Activated gamma-delta T cell (primary cell): Measurements from ENCODE around the gene CDCA4.
"Not testable (repeated sequence)": the region's sequence is repeated elsewhere in the genome, so short reads cannot be mapped to it uniquely, and the experiment has no call there.

Experiments used
- DNase-seq: peaks from one replicate; lab custom pipeline; 2025; lab: John Stamatoyannopoulos, UW
- total RNA-seq, 2 donors: gene quantifications; one replicate each; lab custom pipeline; 2026; lab: John Stamatoyannopoulos, UW

CDCA4 gene
- total RNA-seq = 21.9 to 40.0 reads per million in 2 donors

- peak; percentile 99 for DNase-seq
Observed at GRCh38 chr14:105020815-105021655, at the start of gene CDCA4. Gene CDCA4 (minus strand): TSS chr14:105021083. CDS start chr14:105011929, 9,154 bp downstream.

DNA sequence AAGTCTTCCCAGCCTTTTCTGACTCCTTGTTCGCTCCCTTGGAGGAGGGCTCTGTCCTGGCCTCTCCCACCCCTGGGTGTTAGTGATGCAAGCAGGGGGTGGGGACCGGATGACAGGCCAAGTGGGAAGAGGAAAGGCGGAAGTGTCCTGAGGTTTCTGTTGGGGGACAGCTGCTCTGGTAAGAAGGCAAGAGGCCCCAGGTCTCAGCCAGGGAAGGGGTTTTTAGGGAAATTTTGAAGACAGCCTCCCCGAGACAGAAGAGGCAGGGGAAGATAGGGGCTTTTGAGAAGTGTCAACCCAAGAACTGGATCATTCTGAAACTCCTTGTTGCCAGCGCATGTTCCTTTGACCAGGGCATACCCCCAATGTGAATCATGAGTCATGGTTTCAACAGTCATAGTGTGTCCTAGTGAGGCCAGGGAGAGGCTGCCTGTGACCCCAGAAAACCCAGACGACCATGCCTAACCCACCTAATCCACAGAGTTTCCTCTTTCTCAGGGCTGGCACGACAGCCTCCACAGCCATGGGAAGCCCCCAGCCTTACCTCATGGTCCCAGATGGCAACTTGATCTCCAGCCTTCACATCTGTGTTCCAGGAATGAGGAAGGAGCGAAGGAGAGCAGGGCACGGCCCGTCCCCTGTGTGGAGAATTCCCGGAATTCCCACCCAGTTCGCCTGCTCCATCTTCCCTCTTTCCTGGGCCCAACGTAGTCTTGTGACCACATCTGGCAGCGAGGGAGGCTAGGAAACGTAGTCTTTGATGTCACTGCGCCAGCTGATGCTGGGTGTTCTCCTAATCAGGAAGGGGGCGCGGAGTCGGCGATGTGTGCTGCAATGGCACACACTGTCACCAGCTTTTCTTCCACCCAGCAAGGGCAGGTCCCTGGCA is 49.2 kb upstream of the CDCA4 start:
- DNase-seq = no peak

DNA sequence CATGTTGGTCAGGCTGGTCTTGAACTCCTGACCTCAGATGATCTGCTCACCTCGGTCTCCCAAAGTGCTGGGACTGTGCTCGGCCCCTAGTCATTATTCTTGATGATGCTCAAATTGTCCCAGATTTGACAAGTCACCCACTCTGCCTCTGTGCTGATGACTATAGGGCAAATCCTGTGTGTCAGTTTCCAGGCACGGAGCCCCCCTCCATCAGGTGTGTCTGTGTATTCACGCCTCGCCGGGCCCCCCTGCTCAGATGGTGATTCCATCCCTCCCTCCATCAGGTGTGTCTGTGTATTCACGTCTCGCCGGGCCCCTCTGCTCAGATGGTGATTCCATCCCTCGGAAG is 48.6 kb upstream of the CDCA4 start:
- no peak for DNase-seq

DNA sequence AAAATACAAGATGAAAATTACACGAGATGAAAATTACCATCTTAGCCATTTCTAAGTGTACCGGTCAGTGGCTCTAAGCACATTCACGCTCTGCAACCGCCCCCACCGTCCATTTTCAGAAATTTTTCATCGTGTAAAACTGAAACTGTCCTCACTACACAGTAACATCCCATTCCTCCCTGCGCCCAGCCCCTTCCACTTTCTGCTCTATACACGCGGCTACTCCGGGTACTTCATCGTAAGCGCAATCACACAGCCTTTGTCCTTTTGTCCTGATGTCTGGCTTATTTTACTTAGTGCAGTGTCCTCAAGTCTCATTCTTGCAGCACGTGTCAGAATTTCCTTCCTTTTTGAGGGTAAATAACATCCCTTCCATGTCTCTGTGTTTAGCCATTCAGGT is 47.9 kb upstream of the CDCA4 start:
- no peak for DNase-seq

- DNase-seq = no peak
Observed at GRCh38 chr14:105067969-105068301, 47.1 kb upstream of the CDCA4 start.

- DNase-seq = no peak
Observed at GRCh38 chr14:105067140-105067968, 46.5 kb upstream of the CDCA4 start.

GRCh38 chr14:105066240-105067071 is 45.6 kb upstream of the CDCA4 start:
- no peak for DNase-seq

DNA sequence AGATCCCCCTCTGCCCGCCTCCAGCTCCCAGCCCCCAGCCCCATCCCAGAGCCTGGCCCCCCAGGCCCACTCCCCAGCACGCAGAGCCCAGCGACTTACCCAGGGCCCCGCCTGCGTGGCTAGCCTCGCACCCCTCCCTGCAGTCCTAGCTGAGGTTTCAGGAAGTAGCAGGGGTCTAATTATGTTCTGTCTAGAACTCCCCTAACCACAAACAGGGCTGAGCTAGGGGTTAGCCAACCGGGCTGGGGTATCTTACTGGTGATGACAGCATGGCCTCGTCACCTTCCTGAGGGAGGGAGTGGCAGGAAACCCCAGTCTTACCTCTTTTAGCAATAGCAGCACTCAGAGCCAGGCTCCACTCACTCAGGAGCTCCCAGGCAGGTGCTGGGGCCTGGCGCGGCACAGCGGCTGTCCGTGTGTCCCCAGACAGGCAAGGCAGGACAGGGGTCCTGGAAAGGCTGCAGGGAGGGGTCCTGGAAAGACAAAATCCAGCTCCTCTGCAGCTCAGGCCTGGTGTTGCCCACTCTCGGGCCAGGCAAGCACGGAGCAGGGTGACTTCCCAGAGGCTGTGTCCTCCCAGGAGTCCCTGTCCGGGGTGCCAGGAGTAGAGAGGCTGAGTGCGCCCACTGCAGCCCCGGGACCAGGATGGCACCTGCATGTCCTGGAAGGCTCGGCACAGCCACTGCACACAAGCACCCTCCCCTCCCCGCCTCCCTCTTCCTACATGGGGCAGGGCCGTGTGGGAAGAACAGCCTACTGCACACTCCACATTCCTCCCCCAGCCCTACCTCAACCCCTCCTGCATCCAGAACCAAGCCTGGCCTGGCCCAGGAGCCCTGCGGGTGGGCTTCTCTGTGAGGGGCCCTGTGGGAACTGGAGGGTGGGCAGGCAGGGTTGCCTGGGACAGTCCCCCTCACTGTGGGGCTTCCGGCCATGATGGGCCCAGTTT is 44.7 kb upstream of the CDCA4 start, which contains the start of gene GPR132:
Gene GPR132, minus strand, starts transcription at position 151 of the 949 bp plus-strand sequence. CDS start 10,010 bp downstream, outside the sequence.
- peak; percentile 58 for DNase-seq

- no peak for DNase-seq
Observed at GRCh38 chr14:105064721-105065143, 43.8 kb upstream of the CDCA4 start.

DNA sequence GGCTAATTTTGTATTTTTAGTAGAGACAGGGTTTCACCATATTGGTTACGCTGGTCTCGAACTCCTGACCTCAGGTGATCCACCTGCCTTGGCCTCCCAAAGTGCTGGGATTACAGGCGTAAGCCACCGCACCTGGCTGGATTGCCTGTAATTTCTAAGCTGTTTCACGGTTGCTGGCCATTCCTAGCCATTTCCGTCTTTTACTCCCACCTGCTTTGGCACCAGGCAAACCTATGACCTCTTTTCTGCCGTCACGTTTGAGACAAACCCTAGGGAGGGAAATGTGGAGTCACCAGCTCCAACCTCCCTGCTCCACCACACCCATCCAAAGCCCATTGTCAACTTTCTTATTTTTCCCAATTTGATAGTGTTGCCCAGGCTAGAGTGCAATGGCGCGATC is 43.1 kb upstream of the CDCA4 start:
- DNase-seq = no peak

DNA sequence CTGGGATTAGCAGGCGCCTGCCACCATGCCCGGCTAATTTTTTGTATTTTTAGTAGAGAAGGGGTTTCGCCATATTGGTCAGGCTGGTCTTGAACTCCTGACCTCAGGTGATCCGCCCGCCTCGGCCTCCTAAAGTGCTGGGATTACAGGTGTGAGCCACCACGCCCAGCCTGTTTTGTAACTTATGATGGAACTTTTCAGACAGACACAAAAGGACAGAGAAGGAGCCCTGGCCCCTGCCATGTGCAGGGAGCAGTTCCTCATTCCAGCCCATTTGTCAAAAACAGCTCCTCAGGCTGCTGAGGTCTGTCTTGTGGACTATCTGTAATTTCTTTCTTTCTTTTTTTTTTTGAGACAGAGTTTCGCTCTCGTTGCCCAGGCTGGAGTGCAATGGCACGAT is 42.6 kb upstream of the CDCA4 start:
- not testable (repeated sequence) for DNase-seq

- DNase-seq = no peak
Observed at GRCh38 chr14:105063056-105063455, 42.2 kb upstream of the CDCA4 start.

DNA sequence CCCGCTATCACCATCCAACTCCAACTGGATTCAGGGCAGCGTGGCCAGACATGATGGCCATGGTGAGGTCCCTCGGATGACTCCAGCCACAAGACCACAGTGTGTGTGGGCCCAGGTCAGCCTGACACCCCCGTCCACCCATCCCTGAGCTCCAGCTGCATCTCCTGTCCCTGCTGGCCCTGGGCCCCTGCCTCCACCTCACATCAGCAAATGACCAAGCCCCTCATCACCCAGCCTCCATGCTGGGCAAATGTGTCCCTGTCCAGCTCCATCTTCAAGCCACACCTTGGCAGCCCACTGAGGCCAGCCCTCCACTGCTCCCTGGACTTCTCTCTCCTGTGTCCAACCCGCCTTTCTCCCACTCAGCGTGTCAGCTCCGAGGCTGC is 41.2 kb upstream of the CDCA4 start:
- DNase-seq = no peak

DNA sequence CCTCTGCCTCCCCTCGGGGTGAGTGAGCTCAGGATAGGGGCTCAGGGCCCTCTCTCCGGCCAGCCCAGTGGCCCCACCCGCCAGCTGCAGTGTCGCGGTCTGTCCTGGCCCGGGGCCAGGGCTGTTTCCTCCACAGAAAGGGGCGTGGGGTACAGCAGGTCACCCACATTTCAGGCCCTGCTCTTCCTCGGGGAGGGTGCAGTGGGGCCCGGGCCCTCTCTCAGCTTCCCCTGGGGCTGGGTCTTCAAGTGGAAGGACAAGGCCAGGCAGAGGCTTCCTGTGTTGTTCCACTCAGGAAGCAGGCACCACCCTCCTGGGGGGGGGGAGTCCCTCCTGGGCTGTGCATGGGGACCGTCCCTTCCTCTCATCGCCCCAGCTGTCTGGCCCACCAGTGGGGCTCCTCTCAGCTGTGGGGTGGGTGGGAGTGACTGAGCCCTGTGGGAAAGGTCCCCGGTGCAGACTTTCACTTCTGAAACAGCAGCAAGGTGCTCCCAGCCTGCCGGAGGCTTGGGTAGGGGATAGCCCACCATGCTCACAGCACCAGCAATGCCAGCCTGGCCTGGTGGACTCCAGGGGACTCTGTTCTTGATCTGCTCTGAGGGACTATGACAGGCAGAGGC is 40.7 kb upstream of the CDCA4 start:
- DNase-seq = peak; percentile 39

GRCh38 chr14:105060751-105061427 is 40.0 kb upstream of the CDCA4 start:
- DNase-seq = peak; percentile 34

DNA sequence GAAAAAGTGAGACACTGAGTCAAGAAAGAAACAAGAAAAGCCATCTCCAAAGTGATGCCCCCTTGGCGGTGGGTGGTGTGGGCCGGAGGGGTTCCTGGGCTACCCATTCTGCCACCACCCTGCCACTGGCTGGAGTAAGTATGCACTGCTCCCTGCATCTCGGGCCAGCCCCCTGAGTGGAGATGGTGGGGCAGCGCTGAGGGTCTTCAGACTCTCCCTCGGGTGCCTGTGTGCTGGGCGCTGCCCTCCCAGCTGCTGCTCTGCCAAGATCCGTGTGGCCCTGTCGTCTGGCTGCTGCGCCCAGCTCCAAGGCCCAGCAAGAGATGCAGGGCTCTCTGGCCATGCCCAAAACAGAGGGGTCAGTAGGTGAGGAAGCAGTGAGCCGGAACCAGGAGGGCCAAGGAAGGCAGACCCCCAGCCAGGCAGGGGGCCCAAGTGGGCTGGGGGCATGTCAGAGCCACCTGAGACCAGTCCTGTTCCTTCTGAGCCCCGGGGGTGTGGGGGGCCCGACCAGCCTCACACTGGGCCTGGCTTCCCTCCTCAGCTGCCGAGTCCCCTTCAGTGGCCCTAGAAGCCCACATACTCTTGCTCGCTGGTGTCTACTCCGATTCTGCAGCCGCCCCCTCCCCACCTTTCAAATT is 39.2 kb upstream of the CDCA4 start:
- no peak for DNase-seq

DNA sequence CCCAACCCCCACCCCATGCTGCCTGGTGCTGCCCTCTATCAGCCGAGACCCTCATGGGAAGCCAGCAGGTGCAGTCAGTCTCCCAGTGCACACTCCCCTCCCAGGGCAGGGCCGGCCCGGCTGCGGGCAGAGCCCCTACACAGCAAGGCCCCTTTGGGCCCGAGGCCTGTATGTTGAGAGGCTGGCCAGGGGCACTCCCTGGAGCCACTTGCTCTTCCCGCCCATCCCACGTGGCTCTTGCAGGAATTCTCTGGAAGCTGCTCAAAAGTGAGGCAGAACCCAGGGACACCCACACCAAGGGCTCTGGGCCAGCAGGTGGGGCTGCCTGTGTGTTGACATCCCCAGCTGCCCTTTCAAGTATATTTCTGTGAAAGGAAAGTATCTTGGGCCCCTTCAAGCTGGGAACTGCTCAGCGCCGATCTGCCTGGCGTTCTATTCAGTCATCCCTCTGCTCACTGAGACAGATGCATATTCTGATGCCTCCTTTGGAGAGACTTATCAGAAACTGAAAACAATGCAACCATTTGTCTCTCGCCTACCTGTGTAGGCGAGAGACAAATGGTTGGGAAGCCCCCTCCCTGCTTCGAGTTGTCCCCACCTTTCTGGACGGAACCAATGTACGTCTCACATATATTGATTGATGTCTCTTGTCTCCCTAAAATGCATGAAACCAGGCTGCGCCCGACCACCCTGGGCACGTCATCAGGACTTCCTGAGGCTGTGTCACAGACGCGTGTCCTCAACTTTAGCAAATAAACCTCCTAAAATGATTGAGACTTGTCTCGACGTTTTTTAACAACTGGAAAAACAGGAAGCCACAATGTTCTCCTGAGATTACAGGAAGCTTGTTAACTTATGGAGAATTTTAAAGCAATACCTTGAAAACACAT is 38.4 kb upstream of the CDCA4 start:
- DNase-seq = peak; percentile 55
